GM19467 (cell line): ENCODE measurements around the gene PTPRCAP.
"Not testable (repeated sequence)": the region's sequence is repeated elsewhere in the genome, so short reads cannot be mapped to it uniquely, and the experiment has no call there.

Experiments used
- ATAC-seq: cut with Tn5 transposase; IDR thresholded peaks from one replicate; pipeline ENCODE4 v1.9.1; 2021; ENCODE audit warnings: mild to moderate bottlenecking, moderate library complexity; ENCODE audit not compliant: unreplicated experiment

The PTPRCAP gene

GRCh38 chr11:67410984-67411784 is 26.3 kb downstream of the PTPRCAP start:
- no peak for ATAC-seq

GRCh38 chr11:67410369-67410831 is 27.1 kb downstream of the PTPRCAP start:
- ATAC-seq = no peak

- no peak for ATAC-seq
Observed at GRCh38 chr11:67409781-67410368, 27.6 kb downstream of the PTPRCAP start.

- ATAC-seq = no peak
Observed at GRCh38 chr11:67409261-67409666, 28.2 kb downstream of the PTPRCAP start.

GRCh38 chr11:67408437-67409200 is 28.9 kb downstream of the PTPRCAP start:
- no peak for ATAC-seq

- ATAC-seq = no peak
Observed at GRCh38 chr11:67407688-67408163, 29.8 kb downstream of the PTPRCAP start.

GRCh38 chr11:67406969-67407687 is 30.4 kb downstream of the PTPRCAP start:
- no peak for ATAC-seq

- no peak for ATAC-seq
Observed at GRCh38 chr11:67406420-67406968, 31.0 kb downstream of the PTPRCAP start.

- no peak for ATAC-seq
Observed at GRCh38 chr11:67405688-67406339, 31.7 kb downstream of the PTPRCAP start.

- no peak for ATAC-seq
Observed at GRCh38 chr11:67405196-67405567, 32.3 kb downstream of the PTPRCAP start.

GRCh38 chr11:67404515-67405195 is 32.8 kb downstream of the PTPRCAP start:
- ATAC-seq = no peak

- not testable (repeated sequence) for ATAC-seq
Observed at GRCh38 chr11:67403085-67403484, 34.4 kb downstream of the PTPRCAP start.

GRCh38 chr11:67402192-67402839 is 35.2 kb downstream of the PTPRCAP start:
- ATAC-seq = not testable (repeated sequence)

- peak; percentile 54 for ATAC-seq
Observed at GRCh38 chr11:67401495-67402191, 35.8 kb downstream of the PTPRCAP start, which contains the start of gene PPP1CA. Gene PPP1CA, minus strand, starts transcription at chr11:67401858. Its CDS starts 76 bp downstream, at chr11:67401782.

- ATAC-seq = peak; percentile 10
Observed at GRCh38 chr11:67400942-67401494, 36.5 kb downstream of the PTPRCAP start.

- ATAC-seq = no peak
Observed at GRCh38 chr11:67400251-67400941, 37.1 kb downstream of the PTPRCAP start.
